RWPE2 (cell line): Measurements from ENCODE around the gene WWOX.

Experiments
- ATAC-seq: fragments of 200-7000 bp; cut with Tn5 transposase; 3 replicates; pipeline ENCODE4 v1.9.1; 2021; ENCODE audit warnings: low read depth
- DNase-seq: peaks from one replicate; pipeline ENCODE4 v3.0.0-alpha.2; 2020; ENCODE audit warnings: low spot score
- H3K27ac ChIP-seq: fragments of 450-650 bp; 2 replicates; pipeline ENCODE4 v1.5.1; 2017; ENCODE audit warnings: mild to moderate bottlenecking; ENCODE audit not compliant: poor library complexity, severe bottlenecking
- H3K27me3 ChIP-seq: fragments of 250-450 bp; sonication (Bioruptor Pico); 2 replicates; pipeline ENCODE4 v1.5.1; 2021; ENCODE audit warnings: mild to moderate bottlenecking, moderate library complexity; ENCODE audit not compliant: insufficient read depth, poor library complexity, severe bottlenecking
- H3K36me3 ChIP-seq: fragments of 250-450 bp; sonication (Bioruptor Pico); 2 replicates; pipeline ENCODE4 v1.5.1; 2020; ENCODE audit warnings: low read depth, mild to moderate bottlenecking, moderate library complexity
- H3K4me1 ChIP-seq: fragments of 250-450 bp; sonication (Bioruptor Pico); 2 replicates; pipeline ENCODE4 v1.5.1; 2021; ENCODE audit warnings: mild to moderate bottlenecking, moderate library complexity; ENCODE audit not compliant: insufficient read depth, poor library complexity, severe bottlenecking
- H3K4me3 ChIP-seq: fragments of 250-450 bp; sonication (Bioruptor Pico); 2 replicates; pipeline ENCODE4 v1.5.1; 2021; ENCODE audit warnings: mild to moderate bottlenecking, moderate library complexity; ENCODE audit not compliant: severe bottlenecking
- H3K9me3 ChIP-seq: fragments of 250-450 bp; sonication (Bioruptor Pico); 2 replicates; pipeline ENCODE4 v1.5.1; 2021; ENCODE audit warnings: mild to moderate bottlenecking, moderate library complexity; ENCODE audit not compliant: severe bottlenecking
- CTCF ChIP-seq: fragments of 450-650 bp; IDR thresholded peaks from one replicate; pipeline ENCODE4 v1.5.1; 2017; ENCODE audit warnings: mild to moderate bottlenecking, moderate library complexity; ENCODE audit not compliant: poor library complexity, severe bottlenecking

Gene WWOX

GRCh38 chr16:79018650-79019429 is 919.4 kb downstream of the WWOX start:
- ATAC-seq, result no peak
- Histone ChIP-seq H3K4me1 (no peaks in the 10 kb centered on the region), H3K27me3 (no peaks in the 10 kb centered on the region), H3K9me3 (no peaks in the 10 kb centered on the region), H3K27ac (no peak overlapping the region), H3K36me3 (no peaks in the 10 kb centered on the region), H3K4me3 (no peak overlapping the region)
- no peak for DNase-seq
- no peak for TF ChIP-seq CTCF

DNA sequence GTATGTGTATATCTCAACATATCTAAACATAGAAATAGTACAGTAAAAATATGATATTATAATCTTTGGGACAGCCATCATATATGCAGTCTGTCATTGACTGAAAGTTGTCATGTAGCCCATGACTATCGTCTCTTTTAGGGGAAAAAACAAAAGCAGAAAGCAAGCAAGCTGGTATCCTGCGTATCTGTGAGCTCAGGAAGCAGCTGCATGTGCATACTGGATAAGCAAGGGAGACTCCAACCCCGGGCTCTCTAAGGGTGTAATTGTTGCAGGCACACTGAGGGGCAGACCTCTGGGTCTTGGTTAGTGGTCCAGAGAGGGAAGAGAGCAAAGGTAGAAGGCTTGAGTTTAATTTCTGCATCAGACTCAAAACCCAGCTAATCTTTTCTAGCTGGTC is 920.0 kb downstream of the WWOX start:
- no peaks in the 10 kb centered on the region for H3K36me3 ChIP-seq
- no peak for DNase-seq
- no peaks in the 10 kb centered on the region for H3K4me1 ChIP-seq
- no peak for ATAC-seq
- no peak overlapping the region for H3K4me3 ChIP-seq
- H3K27ac ChIP-seq, result no peak overlapping the region
- no peaks in the 10 kb centered on the region for H3K27me3 ChIP-seq
- no peak for TF ChIP-seq CTCF
- no peaks in the 10 kb centered on the region for H3K9me3 ChIP-seq

DNA sequence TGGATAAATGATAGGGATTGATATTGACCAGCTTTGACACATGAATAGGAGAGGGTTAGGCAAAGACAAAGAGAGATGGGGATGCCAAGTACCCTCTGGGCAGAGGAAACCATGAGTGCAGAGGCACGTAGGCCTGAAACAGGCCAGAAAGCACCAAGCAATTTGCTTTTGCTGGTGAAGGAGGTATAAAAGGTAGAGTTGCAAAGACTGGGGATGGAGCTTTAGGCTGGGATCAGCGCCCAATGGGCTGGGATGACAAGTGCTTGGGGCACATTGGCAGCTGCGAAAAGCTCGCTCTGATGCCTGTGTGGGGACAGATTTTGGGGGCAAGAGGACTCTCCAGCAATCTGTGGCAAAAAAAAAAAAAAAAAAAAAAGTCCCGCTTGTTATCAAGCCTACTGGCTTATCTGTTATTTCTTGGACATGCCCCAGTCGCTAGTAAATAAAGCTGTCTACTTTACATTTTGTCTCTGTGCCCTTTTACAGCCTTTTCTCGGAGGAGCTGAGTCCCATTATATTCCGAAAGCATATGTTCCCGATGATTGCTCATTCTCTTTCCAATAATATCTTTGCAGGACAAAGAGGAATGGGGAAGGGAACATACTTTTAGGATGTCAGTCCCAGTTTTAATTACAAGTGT is 922.7 kb downstream of the WWOX start:
- no peak for TF ChIP-seq CTCF
- Histone ChIP-seq H3K9me3 (no peaks in the 10 kb centered on the region), H3K36me3 (no peaks in the 10 kb centered on the region), H3K27me3 (no peaks in the 10 kb centered on the region), H3K4me1 (no peaks in the 10 kb centered on the region), H3K4me3 (no peak overlapping the region), H3K27ac (no peak overlapping the region)
- ATAC-seq (no peak), DNase-seq (no peak)

GRCh38 chr16:79026117-79026516 is 926.7 kb downstream of the WWOX start:
- ATAC-seq, result no peak
- H3K9me3 ChIP-seq, result no peaks in the 10 kb centered on the region
- H3K4me3 ChIP-seq, result no peak overlapping the region
- no peak overlapping the region for H3K27ac ChIP-seq
- TF ChIP-seq CTCF, result no peak
- H3K36me3 ChIP-seq, result no peaks in the 10 kb centered on the region
- DNase-seq, result no peak
- H3K27me3 ChIP-seq, result no peaks in the 10 kb centered on the region
- H3K4me1 ChIP-seq, result no peaks in the 10 kb centered on the region

- no peak for TF ChIP-seq CTCF
These were observed 937.1 kb downstream of the WWOX start for GRCh38 chr16:79036541-79036940.

More at GRCh38 chr16:79036541-79036940, 937.1 kb downstream of the WWOX start:
- ATAC-seq, result no peak
- H3K27me3 ChIP-seq, result no peaks in the 10 kb centered on the region
- no peaks in the 10 kb centered on the region for H3K9me3 ChIP-seq
- no peak overlapping the region for H3K4me3 ChIP-seq
- no peaks in the 10 kb centered on the region for H3K36me3 ChIP-seq
- DNase-seq, result no peak
- H3K4me1 ChIP-seq, result no peaks in the 10 kb centered on the region
- no peak overlapping the region for H3K27ac ChIP-seq
